Activated CD4-positive, CD25-positive, alpha-beta regulatory T cell treated with anti-CD3 and anti-CD28 coated beads, Interleukin-2, amount 50 U/mL, for 72 hours (primary cell): ENCODE data around the gene TBC1D30.

Source experiments
- DNase-seq: peaks from one replicate; pipeline ENCODE4 v3.0.0; 2021

The TBC1D30 gene

DNA sequence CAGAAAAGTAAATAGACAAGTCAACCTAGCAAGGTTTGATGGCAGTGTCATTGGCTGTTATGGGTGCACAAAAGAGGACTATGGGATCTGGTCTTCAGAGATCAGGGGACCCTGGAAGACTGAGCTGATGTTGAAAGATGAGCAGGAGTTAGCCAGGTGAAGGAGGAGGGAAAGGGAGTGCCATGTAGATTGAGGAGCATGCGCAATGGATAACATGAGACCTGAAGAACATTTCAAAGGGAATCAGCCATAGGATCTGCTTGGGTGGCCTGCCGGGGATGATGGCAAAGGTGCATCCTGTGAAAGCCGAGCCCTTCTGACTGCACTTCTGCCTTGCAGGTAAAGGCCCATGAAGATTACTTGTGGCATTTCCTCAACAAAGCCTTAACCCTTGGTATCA lies 90.8 kb downstream of the TBC1D30 start:
- no peak for DNase-seq

DNA sequence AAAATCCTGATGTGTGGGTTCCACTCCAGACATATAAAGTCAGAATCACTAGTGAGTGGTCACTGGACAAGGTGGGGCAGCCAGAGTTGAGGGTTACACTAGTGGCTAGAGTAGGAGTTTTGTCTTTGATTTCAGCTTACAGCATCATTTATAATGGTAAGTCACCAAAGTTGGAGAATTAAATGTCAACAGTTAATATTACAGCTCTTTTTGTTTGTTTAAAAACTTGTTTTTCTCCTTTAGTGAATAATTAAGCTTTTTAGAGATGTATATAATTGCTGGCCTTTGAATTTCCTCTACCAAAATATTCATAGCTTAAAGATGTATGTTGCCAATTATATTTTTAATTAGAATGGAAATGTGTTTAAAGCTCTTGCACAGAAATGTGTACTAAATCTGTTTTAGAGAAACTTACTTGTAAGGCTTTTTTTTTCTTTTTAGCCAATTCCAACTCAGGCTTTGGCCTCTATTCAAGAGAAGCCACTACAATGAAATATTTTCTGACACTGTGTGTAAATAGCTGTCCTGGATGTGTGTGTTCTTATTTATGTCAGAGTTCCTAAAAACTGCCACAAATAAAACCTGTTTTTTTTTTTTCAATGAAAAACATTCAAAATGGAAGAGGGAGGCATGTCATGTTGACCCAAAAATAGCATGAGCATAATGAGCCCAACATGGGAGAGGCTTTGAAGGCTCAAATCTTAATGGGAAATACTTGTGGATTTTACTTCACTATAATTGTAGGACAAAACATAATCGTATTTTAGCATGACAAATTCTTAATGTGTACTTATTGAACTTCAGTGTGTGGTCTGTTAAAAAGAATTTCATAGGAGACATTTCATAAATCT lies 92.2 kb downstream of the TBC1D30 start:
- DNase-seq: no peak

DNA sequence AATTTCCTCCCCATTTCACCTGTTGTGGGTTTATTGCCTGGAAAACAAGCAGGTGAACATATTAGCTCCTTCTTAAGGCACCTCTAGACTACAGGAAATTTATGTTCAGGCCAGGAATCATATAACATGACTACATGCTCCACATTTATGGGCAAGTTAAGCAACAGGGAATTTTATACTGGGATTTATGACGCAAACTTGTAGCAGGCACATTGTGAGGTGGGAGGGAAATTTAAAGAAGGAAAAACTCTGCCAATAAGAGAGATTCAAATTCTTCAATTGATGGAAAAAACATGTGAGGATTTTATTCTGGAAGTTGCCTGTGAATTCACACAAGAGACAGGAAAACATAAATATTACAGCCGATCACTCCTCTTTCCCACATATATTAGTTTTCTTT lies 93.9 kb downstream of the TBC1D30 start:
- no peak for DNase-seq

DNA sequence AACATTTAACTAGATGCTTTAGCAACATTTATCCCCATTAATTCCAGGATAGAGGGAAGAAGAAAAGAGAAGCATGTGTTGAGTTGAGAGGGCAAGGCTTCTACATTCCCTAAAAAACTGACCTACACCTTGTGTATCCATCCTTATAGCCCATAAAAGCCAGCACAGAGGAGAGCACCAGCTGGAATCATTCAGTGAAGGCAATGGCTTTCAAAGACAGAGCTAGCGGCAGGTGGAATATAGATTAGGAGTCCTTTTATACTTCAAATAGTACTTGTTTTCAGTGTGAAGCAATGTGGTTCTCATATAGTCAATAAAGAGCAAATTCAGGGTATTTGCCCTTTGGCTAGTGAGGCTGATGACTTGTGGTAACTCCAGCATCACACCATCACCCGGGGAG lies 94.4 kb downstream of the TBC1D30 start:
- DNase-seq: no peak

DNA sequence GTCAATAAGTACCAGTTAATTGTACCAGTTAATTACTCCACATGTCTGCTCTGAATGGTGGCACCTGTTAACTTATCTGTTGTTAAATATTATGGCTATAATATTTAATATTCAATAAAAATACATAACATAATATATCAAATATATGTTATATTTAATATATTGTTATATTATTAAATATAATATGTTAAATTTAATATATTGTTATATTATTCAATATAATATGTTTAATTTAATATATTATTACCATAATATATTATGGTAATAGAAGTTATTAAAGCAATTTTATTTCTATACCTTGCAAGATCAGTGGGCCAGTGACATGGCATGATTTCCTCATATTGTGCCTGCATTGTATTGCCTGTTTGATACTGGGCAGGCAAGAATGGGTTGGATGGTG lies 98.4 kb downstream of the TBC1D30 start:
- no peak for DNase-seq

DNA sequence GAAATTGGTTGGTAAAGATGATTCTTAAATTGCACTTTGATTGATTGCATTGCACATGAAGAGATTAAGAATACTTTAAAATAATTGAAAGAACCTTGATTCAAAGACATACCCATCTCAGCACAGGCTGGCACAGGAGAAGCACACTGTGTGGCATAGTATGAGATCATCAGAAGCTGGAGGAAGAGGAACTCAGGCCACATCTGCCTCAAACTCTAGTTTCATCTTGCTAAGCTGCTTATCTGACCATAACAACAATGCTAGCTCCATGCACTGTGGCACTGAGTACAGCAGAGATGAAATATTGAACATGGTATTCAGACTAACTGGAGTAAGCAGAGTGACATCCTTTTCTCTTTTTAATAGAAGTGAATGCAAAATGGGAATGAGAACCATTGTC lies 99.1 kb downstream of the TBC1D30 start:
- no peak for DNase-seq
